Right hindlimb (tissue), 1 donor: ENCODE data around the gene MEX3B.
"Not testable (repeated sequence)": the region's sequence is repeated elsewhere in the genome, so short reads cannot be mapped to it uniquely, and the experiment has no call there.

Source experiments
- DNase-seq: peaks from one replicate; pipeline ENCODE4 v3.0.0-alpha.2; 2018

The MEX3B gene

DNA sequence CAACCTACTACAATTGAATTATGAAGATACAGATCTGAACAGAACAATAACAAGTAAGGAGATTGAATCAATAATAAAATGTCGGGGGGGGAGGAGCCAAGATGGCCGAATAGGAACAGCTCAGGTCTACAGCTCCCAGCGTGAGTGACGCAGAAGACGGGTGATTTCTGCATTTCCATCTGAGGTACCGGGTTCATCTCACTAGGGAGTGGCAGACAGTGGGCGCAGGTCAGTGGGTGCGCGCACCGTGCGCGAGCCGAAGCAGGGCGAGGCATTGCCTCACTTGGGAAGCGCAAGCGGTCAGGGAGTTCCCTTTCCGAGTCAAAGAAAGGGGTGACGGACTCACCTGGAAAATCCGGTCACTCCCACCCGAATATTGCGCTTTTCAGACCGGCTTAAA lies 50.7 kb downstream of the MEX3B start:
- not testable (repeated sequence) for DNase-seq

DNA sequence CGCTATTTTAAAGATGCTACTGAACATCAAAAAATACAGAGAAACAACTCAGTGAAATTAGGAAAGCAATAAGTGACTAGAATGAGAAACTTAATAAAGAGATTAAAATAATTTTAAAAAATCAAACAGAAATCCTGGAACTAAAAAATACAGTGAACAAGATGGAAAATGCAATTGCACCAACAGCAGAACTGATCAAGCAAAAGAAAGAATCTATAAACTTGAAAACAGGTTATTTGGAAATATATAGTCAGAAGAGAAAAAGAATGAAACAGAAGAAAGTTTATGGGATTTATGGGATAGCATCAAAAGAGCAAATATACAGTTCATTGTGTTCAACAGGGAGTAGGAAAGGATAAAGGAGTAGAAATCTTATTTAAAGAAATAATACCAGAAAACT lies 53.3 kb downstream of the MEX3B start:
- DNase-seq: no peak
